Epithelial cell of prostate (primary cell): Measurements from ENCODE around the gene SERPINA1.
"Not testable (repeated sequence)": the region's sequence is repeated elsewhere in the genome, so short reads cannot be mapped to it uniquely, and the experiment has no call there.

Experiments used
- DNase-seq: peaks from one replicate; pipeline ENCODE4 v3.0.0-alpha.2; 2011; ENCODE audit warnings: low read depth, low spot score
- H3K27ac ChIP-seq: fragments of 450-650 bp; 2 replicates; pipeline ENCODE4 v1.5.1; 2017; ENCODE audit warnings: mild to moderate bottlenecking

The SERPINA1 gene

GRCh38 chr14:94354638-94355185 is 33.7 kb downstream of the SERPINA1 start:
- no peak for DNase-seq
- no peak overlapping the region for H3K27ac ChIP-seq

- not testable (repeated sequence) for DNase-seq, H3K27ac ChIP-seq
Observed at GRCh38 chr14:94354190-94354589, 34.2 kb downstream of the SERPINA1 start.

- H3K27ac ChIP-seq: no peak overlapping the region
- DNase-seq: no peak
Observed at GRCh38 chr14:94349276-94349675, 39.1 kb downstream of the SERPINA1 start.

GRCh38 chr14:94348836-94349235 is 39.6 kb downstream of the SERPINA1 start:
- no peak for DNase-seq
- no peak overlapping the region for H3K27ac ChIP-seq

- H3K27ac ChIP-seq: no peak overlapping the region
- no peak for DNase-seq
Observed at GRCh38 chr14:94346841-94347240, 41.6 kb downstream of the SERPINA1 start.

- DNase-seq: peak; percentile 34
- H3K27ac ChIP-seq: not testable (repeated sequence)
Observed at GRCh38 chr14:94346065-94346786, 42.2 kb downstream of the SERPINA1 start.

GRCh38 chr14:94345344-94346064 is 42.9 kb downstream of the SERPINA1 start:
- peak; percentile 39 for DNase-seq
- no peak overlapping the region for H3K27ac ChIP-seq

GRCh38 chr14:94344389-94344788 is 44.0 kb downstream of the SERPINA1 start:
- DNase-seq: no peak

GRCh38 chr14:94343238-94344005 is 45.0 kb downstream of the SERPINA1 start:
- H3K27ac ChIP-seq: no peak overlapping the region
- no peak for DNase-seq

More at GRCh38 chr14:94344389-94344788, 44.0 kb downstream of the SERPINA1 start:
- H3K27ac ChIP-seq: no peak overlapping the region

GRCh38 chr14:94342334-94342934 is 46.0 kb downstream of the SERPINA1 start:
- DNase-seq: peak; percentile 99
- H3K27ac ChIP-seq: peak overlapping the region; percentile 70

- peak; percentile 18 for DNase-seq
- H3K27ac ChIP-seq: peak overlapping the region; percentile 70
Observed at GRCh38 chr14:94341656-94342333, 46.6 kb downstream of the SERPINA1 start.

- H3K27ac ChIP-seq: no peak overlapping the region
- no peak for DNase-seq
Observed at GRCh38 chr14:94340533-94340932, 47.9 kb downstream of the SERPINA1 start.

- no peak for DNase-seq
- H3K27ac ChIP-seq: no peak overlapping the region
Observed at GRCh38 chr14:94338023-94338422, 50.4 kb downstream of the SERPINA1 start.

GRCh38 chr14:94337274-94337673 is 51.1 kb downstream of the SERPINA1 start:
- no peak for DNase-seq
- H3K27ac ChIP-seq: no peak overlapping the region

GRCh38 chr14:94334872-94335271 is 53.5 kb downstream of the SERPINA1 start:
- DNase-seq: peak; percentile 78
- no peak overlapping the region for H3K27ac ChIP-seq

GRCh38 chr14:94332587-94332986 is 55.8 kb downstream of the SERPINA1 start:
- no peak for DNase-seq
- no peak overlapping the region for H3K27ac ChIP-seq

GRCh38 chr14:94332063-94332583 is 56.3 kb downstream of the SERPINA1 start:
- H3K27ac ChIP-seq: no peak overlapping the region
- DNase-seq: no peak

- DNase-seq: no peak
- H3K27ac ChIP-seq: no peak overlapping the region
Observed at GRCh38 chr14:94331462-94331861, 56.9 kb downstream of the SERPINA1 start.

- no peak for DNase-seq
- H3K27ac ChIP-seq: no peak overlapping the region
Observed at GRCh38 chr14:94330857-94331256, 57.5 kb downstream of the SERPINA1 start.
